ENCODE measurements around the gene FMO4. TPM values are rescaled to one million over a fixed set of nuclear protein-coding genes. Genes with fewer than 3 reads are reported as not detected.
"Not testable (repeated sequence)": the region's sequence is repeated elsewhere in the genome, so short reads cannot be mapped to it uniquely, and the experiment has no call there.

Gene FMO4
- total RNA-seq, 1 donor from 2014 or later, result 3.4 TPM

- Mint-ChIP-seq H3K4me1 (peaks cover 15% of the 10 kb centered on the region), H3K27me3 (peaks cover 10% of the 10 kb centered on the region), H3K4me3 (no peak overlapping the region), H3K36me3 (ENCODE audit: low read depth) (no peaks in the 10 kb centered on the region), H3K27ac (no peak overlapping the region), H3K9me3 (no peaks in the 10 kb centered on the region)
- intact Hi-C loops (cut with micrococcal nuclease), result no loop called here
- DNase-seq (no peak), ATAC-seq (ENCODE audit: low read depth) (no peak)
- TF ChIP-seq, protein P1, sequence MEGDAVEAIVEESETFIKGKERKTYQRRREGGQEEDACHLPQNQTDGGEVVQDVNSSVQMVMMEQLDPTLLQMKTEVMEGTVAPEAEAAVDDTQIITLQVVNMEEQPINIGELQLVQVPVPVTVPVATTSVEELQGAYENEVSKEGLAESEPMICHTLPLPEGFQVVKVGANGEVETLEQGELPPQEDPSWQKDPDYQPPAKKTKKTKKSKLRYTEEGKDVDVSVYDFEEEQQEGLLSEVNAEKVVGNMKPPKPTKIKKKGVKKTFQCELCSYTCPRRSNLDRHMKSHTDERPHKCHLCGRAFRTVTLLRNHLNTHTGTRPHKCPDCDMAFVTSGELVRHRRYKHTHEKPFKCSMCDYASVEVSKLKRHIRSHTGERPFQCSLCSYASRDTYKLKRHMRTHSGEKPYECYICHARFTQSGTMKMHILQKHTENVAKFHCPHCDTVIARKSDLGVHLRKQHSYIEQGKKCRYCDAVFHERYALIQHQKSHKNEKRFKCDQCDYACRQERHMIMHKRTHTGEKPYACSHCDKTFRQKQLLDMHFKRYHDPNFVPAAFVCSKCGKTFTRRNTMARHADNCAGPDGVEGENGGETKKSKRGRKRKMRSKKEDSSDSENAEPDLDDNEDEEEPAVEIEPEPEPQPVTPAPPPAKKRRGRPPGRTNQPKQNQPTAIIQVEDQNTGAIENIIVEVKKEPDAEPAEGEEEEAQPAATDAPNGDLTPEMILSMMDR (IDR thresholded peaks at IDR 0.05), result no peak
- POLR2A ChIA-PET, result no interaction called here
- CTCF ChIA-PET, result no interaction called here
Measured at GRCh38 chr1:171290621-171291020, 23.4 kb upstream of the FMO4 start.

DNA sequence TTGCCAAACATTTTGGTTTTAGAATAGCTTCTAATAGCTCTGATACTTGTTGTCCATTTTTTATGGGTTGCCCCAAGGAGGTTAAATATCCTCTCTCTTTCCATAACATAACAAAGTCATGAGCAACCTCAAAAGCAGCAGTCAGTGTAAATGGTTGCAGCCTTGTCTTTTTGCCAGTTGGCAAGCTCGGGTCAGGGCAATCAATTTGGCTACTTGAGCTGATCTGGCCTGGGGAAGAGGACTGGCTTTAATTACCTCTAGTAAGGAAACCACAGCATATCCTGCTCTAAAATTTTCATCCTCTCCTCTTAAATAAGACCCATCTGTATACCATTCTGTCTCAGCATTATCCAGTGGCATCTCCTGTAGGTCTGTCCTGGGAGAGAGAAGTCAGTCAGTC is 21.2 kb upstream of the FMO4 start:
- Mint-ChIP-seq H3K27me3 (peaks cover 10% of the 10 kb centered on the region), H3K27ac (no peak overlapping the region), H3K36me3 (ENCODE audit: low read depth) (no peaks in the 10 kb centered on the region), H3K4me3 (no peak overlapping the region), H3K4me1 (peaks cover 11% of the 10 kb centered on the region), H3K9me3 (peaks cover under 1% of the 10 kb centered on the region)
- ChIA-PET CTCF (interaction anchor here (1.1 to 2.2 kb wide), 2 partner anchors 21 to 47 kb away, joined by 3 to 6 read pairs; partner anchors contain the start of gene FMO4), POLR2A (interaction anchor here (0.5 kb wide), 1 partner anchor 14 kb away, joined by 6 read pairs; no protein-coding TSS in a partner anchor)
- intact Hi-C loops (cut with micrococcal nuclease), result no loop called here
- TF ChIP-seq, protein P1 (IDR thresholded peaks at IDR 0.05), result no peak
- ATAC-seq (ENCODE audit: low read depth) (no peak), DNase-seq (no peak)

GRCh38 chr1:171295383-171295782 is 18.6 kb upstream of the FMO4 start:
- Mint-ChIP-seq H3K9me3 (peaks cover 18% of the 10 kb centered on the region), H3K27me3 (peaks cover 10% of the 10 kb centered on the region)
- H3K36me3 Mint-ChIP-seq (ENCODE audit: low read depth); H3K4me1 Mint-ChIP-seq; ATAC-seq (ENCODE audit: low read depth); intact Hi-C loops (cut with micrococcal nuclease); H3K27ac Mint-ChIP-seq; POLR2A ChIA-PET; DNase-seq; H3K4me3 Mint-ChIP-seq; CTCF ChIA-PET: not testable (repeated sequence)

DNA sequence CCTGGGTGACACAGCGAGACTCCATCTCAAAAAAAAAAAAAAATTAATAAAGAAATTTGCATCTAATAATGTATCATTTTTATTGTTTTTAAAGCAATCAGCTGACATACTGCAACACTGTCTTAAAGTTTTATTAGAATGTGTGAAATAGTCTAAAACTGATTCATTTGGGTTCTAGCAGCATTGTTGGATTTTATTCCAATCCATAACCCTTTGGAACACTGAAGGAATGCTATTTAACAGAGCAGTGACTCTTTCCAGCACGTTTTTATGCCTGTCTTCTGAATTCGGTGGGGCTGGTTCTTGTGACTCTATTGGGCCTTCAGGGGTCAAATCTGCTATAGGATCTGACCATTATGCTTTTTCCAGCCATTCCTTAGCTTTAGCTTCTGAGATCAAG is 18.2 kb upstream of the FMO4 start:
- ChIA-PET POLR2A (no interaction called here), CTCF (no interaction called here)
- Mint-ChIP-seq H3K4me1 (peaks cover 9% of the 10 kb centered on the region), H3K9me3 (peaks cover 20% of the 10 kb centered on the region), H3K27me3 (peaks cover 10% of the 10 kb centered on the region), H3K4me3 (no peak overlapping the region), H3K27ac (no peak overlapping the region), H3K36me3 (ENCODE audit: low read depth) (peaks cover 9% of the 10 kb centered on the region)
- intact Hi-C loops (cut with micrococcal nuclease), result no loop called here
- TF ChIP-seq, protein P1 (IDR thresholded peaks at IDR 0.05), result no peak
- no peak for ATAC-seq (ENCODE audit: low read depth)
- no peak for DNase-seq

DNA sequence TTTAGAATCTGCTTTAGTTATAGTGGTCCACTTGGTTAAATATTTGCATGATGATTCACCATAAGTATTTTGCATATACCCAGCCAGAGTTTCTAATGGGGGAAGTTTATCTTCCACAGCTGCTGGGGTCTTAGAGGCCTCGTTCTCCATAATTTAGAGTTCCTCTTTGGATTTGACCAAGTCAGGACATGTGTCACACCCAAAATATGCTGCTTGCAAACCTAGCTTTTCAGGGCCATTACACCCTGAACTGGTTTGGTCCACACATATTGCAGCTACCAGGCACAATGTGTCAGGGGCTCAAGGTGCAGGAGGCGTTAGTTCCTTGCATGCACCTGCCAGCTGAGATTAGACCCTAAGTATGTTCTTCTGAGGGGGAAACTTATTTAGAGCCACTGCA is 17.1 kb upstream of the FMO4 start:
- intact Hi-C loops (cut with micrococcal nuclease), result no loop called here
- peaks cover 28% of the 10 kb centered on the region for H3K9me3 Mint-ChIP-seq
- no peak overlapping the region for H3K4me3 Mint-ChIP-seq
- DNase-seq (no peak), ATAC-seq (ENCODE audit: low read depth) (no peak)
- peaks cover 9% of the 10 kb centered on the region for H3K4me1 Mint-ChIP-seq
- H3K27ac Mint-ChIP-seq, result peak overlapping the region; percentile 19
- H3K27me3 Mint-ChIP-seq, result peaks cover 12% of the 10 kb centered on the region
- ChIA-PET POLR2A (no interaction called here), CTCF (interaction anchor here (1.9 kb wide), 1 partner anchor 17 kb away, joined by 8 read pairs; the partner anchor contains the start of gene FMO4)
- H3K36me3 Mint-ChIP-seq (ENCODE audit: low read depth), result peaks cover 12% of the 10 kb centered on the region
- TF ChIP-seq, protein P1 (IDR thresholded peaks at IDR 0.05), result no peak

DNA sequence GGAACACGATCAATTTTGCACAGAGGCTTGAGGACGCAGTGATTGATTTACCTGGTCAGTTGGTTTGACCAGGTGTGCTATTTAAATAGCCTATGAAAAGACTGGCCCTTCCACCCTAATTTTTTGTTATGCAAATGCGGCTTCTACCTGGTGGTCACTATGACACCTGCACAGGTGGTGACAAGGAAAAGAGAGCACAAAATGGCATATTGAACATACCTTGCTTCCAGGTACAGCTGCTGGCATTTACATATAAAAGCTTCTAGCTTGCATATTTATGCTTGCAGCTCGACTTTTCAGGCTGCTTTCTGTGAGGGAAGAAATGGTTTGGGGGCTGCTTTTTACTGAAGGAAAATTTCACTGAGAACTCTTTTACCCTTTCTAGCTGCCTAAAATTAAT is 15.3 kb upstream of the FMO4 start:
- TF ChIP-seq, protein P1 (IDR thresholded peaks at IDR 0.05), result no peak
- H3K9me3 Mint-ChIP-seq, result peaks cover 40% of the 10 kb centered on the region
- peaks cover 13% of the 10 kb centered on the region for H3K36me3 Mint-ChIP-seq (ENCODE audit: low read depth)
- H3K27me3 Mint-ChIP-seq, result peaks cover 17% of the 10 kb centered on the region
- H3K4me3 Mint-ChIP-seq, result no peak overlapping the region
- ATAC-seq (ENCODE audit: low read depth), result no peak
- intact Hi-C loops (cut with micrococcal nuclease), result no loop called here
- POLR2A ChIA-PET, result interaction anchor here (0.6 kb wide), 1 partner anchor 184 kb away, joined by 8 read pairs; no protein-coding TSS in a partner anchor
- CTCF ChIA-PET, result no interaction called here
- DNase-seq, result no peak
- H3K4me1 Mint-ChIP-seq, result peaks cover 9% of the 10 kb centered on the region
- no peak overlapping the region for H3K27ac Mint-ChIP-seq

All from activated B cell treated with CpG ODN at 0.5 μM for 24 hours (primary cell).